GM21529 (cell line): ENCODE data around the gene KLF16.
A peak's percentile ranks its signal among the peaks of the same experiment; 100 is the strongest.

Source experiments
- ATAC-seq: cut with Tn5 transposase; IDR thresholded peaks from one replicate; pipeline ENCODE4 v1.9.1; 2021; ENCODE audit not compliant: unreplicated experiment

KLF16 gene

GRCh38 chr19:1826557-1827521 lies 36.5 kb downstream of the KLF16 start:
- ATAC-seq: no peak

GRCh38 chr19:1825909-1826556 lies 37.3 kb downstream of the KLF16 start:
- ATAC-seq: no peak

- ATAC-seq: no peak
Measured at GRCh38 chr19:1824252-1824622, 39.1 kb downstream of the KLF16 start.

GRCh38 chr19:1823539-1824251 lies 39.7 kb downstream of the KLF16 start:
- ATAC-seq: no peak

- ATAC-seq: no peak
Measured at GRCh38 chr19:1823020-1823419, 40.4 kb downstream of the KLF16 start.

GRCh38 chr19:1822210-1822609 lies 41.2 kb downstream of the KLF16 start:
- ATAC-seq: no peak

- ATAC-seq: no peak
Measured at GRCh38 chr19:1819341-1820255, 43.8 kb downstream of the KLF16 start.

- ATAC-seq: no peak
Measured at GRCh38 chr19:1818549-1819195, 44.7 kb downstream of the KLF16 start.

GRCh38 chr19:1817553-1818179 lies 45.7 kb downstream of the KLF16 start:
- no peak for ATAC-seq

- ATAC-seq: no peak
Measured at GRCh38 chr19:1816530-1817298, 46.7 kb downstream of the KLF16 start.

GRCh38 chr19:1815605-1816529 lies 47.5 kb downstream of the KLF16 start:
- no peak for ATAC-seq

- ATAC-seq: no peak
Measured at GRCh38 chr19:1814833-1815604, 48.4 kb downstream of the KLF16 start.

GRCh38 chr19:1814391-1814790 lies 49.0 kb downstream of the KLF16 start:
- ATAC-seq: no peak

GRCh38 chr19:1813192-1814182 lies 49.9 kb downstream of the KLF16 start:
- ATAC-seq: no peak

GRCh38 chr19:1812426-1813191 lies 50.8 kb downstream of the KLF16 start:
- peak; percentile 79 for ATAC-seq
